GM03348 (cell line): ENCODE results near the gene CTNNB1.
"Not testable (repeated sequence)": the region's sequence is repeated elsewhere in the genome, so short reads cannot be mapped to it uniquely, and the experiment has no call there.

Source experiments
- DNase-seq: peaks from one replicate; pipeline ENCODE4 v3.0.0; 2012; ENCODE audit warnings: low spot score

CTNNB1 gene

GRCh38 chr3:41259449-41260062, 60.3 kb downstream of the CTNNB1 start:
- no peak for DNase-seq

GRCh38 chr3:41260063-41260450, 60.8 kb downstream of the CTNNB1 start:
- no peak for DNase-seq

GRCh38 chr3:41265011-41265545, 65.8 kb downstream of the CTNNB1 start:
- peak; percentile 52 for DNase-seq

GRCh38 chr3:41265823-41266273, 66.5 kb downstream of the CTNNB1 start:
- peak; percentile 44 for DNase-seq

- peak; percentile 82 for DNase-seq
These were observed 68.8 kb downstream of the CTNNB1 start for GRCh38 chr3:41267975-41268640.

GRCh38 chr3:41272667-41273066, 73.4 kb downstream of the CTNNB1 start:
- DNase-seq = no peak

- peak; percentile 71 for DNase-seq
These were observed 75.8 kb downstream of the CTNNB1 start for GRCh38 chr3:41274944-41275668.

GRCh38 chr3:41276191-41276590, 76.9 kb downstream of the CTNNB1 start:
- DNase-seq = no peak

- DNase-seq = no peak
These were observed 78.6 kb downstream of the CTNNB1 start for GRCh38 chr3:41277790-41278465.

GRCh38 chr3:41284934-41285333, 85.6 kb downstream of the CTNNB1 start:
- DNase-seq = not testable (repeated sequence)

- no peak for DNase-seq
These were observed 87.0 kb downstream of the CTNNB1 start for GRCh38 chr3:41286305-41286704.

- DNase-seq = no peak
These were observed 89.5 kb downstream of the CTNNB1 start for GRCh38 chr3:41288785-41289184.
